Measurements from ENCODE around the gene C11orf68. TPM values are rescaled to one million over a fixed set of nuclear protein-coding genes. Genes with fewer than 3 reads are reported as not detected.

C11orf68 gene
- total RNA-seq, 3 donors from 2014 or later (not counting 1 experiment from before 2014, with no cell fraction given), result 19.9 to 28.3 (median 20.7) TPM

GRCh38 chr11:65868076-65868667 lies 50.7 kb downstream of the C11orf68 start:
- H3K4me3 ChIP-seq (ENCODE audit: low read length), result no peak overlapping the region
- Mint-ChIP-seq H3K27ac (no peak overlapping the region), H3K4me1 (peaks cover 17 to 31% of the 10 kb centered on the region in 2 donors), H3K36me3 (no peaks in the 10 kb centered on the region), H3K27me3 (ENCODE audit: low read depth in 2 of 2) (no peaks in the 10 kb centered on the region), H3K4me3 (no peak overlapping the region), H3K9me3 (no peaks in the 10 kb centered on the region)
- H3K9me3 ChIP-seq (ENCODE audit: control insufficient read depth, insufficient read depth, low read length), result no peaks in the 10 kb centered on the region
- TF ChIP-seq, protein P1, sequence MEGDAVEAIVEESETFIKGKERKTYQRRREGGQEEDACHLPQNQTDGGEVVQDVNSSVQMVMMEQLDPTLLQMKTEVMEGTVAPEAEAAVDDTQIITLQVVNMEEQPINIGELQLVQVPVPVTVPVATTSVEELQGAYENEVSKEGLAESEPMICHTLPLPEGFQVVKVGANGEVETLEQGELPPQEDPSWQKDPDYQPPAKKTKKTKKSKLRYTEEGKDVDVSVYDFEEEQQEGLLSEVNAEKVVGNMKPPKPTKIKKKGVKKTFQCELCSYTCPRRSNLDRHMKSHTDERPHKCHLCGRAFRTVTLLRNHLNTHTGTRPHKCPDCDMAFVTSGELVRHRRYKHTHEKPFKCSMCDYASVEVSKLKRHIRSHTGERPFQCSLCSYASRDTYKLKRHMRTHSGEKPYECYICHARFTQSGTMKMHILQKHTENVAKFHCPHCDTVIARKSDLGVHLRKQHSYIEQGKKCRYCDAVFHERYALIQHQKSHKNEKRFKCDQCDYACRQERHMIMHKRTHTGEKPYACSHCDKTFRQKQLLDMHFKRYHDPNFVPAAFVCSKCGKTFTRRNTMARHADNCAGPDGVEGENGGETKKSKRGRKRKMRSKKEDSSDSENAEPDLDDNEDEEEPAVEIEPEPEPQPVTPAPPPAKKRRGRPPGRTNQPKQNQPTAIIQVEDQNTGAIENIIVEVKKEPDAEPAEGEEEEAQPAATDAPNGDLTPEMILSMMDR (IDR thresholded peaks at IDR 0.05), result no peak
- H3K27me3 ChIP-seq (ENCODE audit: control insufficient read depth, insufficient read depth, low read length), result no peaks in the 10 kb centered on the region
- peak in 2 of 3 donors; percentile 63 to 73 for ATAC-seq
- peak in 1 of 2 donors; percentile 60 for DNase-seq
- H3K27ac ChIP-seq (ENCODE audit: low read length), result no peak overlapping the region
- 95% methylated on average over 18 of the region's 19 CpGs for WGBS (ENCODE audit: insufficient coverage)
- peaks cover 35% of the 10 kb centered on the region for H3K36me3 ChIP-seq (ENCODE audit: control insufficient read depth, insufficient read depth, low read length)
- intact Hi-C loops (cut with micrococcal nuclease), result no loop called here
- peaks cover 25% of the 10 kb centered on the region for H3K4me1 ChIP-seq (ENCODE audit: control insufficient read depth, insufficient read depth, low read length)

DNA sequence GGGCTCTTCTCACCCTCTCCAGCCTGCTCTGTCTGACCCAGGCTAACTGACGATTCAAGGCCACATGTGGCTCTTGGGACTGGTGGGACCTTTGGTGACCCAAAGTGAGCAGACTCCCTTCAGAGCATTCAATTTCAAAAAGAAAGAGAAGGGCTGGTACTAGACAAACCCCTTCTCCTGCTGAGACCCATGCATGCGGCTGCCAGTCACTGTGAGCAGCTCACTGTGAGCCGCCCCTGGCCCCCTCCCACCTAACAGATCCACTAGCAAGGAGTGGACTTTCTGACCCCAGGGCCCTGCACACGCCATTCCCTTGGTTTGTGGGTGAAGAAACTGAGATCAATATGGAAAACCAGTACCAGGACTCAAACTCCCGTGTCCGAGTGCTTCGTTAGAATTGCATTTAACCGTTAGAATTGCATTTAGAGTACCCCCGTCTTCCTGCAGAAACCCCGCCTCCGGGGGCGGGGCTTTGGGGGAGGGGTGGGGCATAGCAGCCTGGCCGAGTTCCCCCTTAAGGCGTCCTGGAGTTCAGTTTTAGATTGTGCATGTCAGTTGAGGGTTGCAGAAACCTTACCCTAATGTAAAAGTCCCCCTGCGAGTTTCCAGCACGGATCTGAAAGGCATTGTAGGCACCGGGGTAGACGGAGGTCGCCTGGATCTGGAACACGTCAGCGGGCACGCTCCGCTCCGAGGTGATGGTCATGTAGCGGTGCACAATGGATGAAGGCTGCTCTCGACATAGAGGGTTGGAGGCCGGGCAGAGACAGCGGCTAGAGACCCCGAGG lies 51.4 kb downstream of the C11orf68 start:
- Mint-ChIP-seq H3K27ac (no peak overlapping the region), H3K27me3 (ENCODE audit: low read depth in 2 of 2) (no peaks in the 10 kb centered on the region), H3K36me3 (no peaks in the 10 kb centered on the region), H3K9me3 (no peaks in the 10 kb centered on the region), H3K4me3 (no peak overlapping the region), H3K4me1 (peaks cover 16 to 32% of the 10 kb centered on the region in 2 donors)
- no peak overlapping the region for H3K4me3 ChIP-seq (ENCODE audit: low read length)
- WGBS (ENCODE audit: insufficient coverage), result 72% methylated on average over 27 of the region's 29 CpGs
- peaks cover 20% of the 10 kb centered on the region for H3K4me1 ChIP-seq (ENCODE audit: control insufficient read depth, insufficient read depth, low read length)
- intact Hi-C loops (cut with micrococcal nuclease), result no loop called here
- H3K27me3 ChIP-seq (ENCODE audit: control insufficient read depth, insufficient read depth, low read length), result no peaks in the 10 kb centered on the region
- ATAC-seq (no peak), DNase-seq (no peak)
- H3K9me3 ChIP-seq (ENCODE audit: control insufficient read depth, insufficient read depth, low read length), result no peaks in the 10 kb centered on the region
- no peak overlapping the region for H3K27ac ChIP-seq (ENCODE audit: low read length)
- H3K36me3 ChIP-seq (ENCODE audit: control insufficient read depth, insufficient read depth, low read length), result peaks cover 42% of the 10 kb centered on the region
- TF ChIP-seq, protein P1 (IDR thresholded peaks at IDR 0.05), result no peak

Other genes with a start within 250 kb of the C11orf68 start
- 100 to 1,000 TPM; 140 to 155 (median 146) TPM for gene KAT5, start 206.8 kb downstream of the C11orf68 start, total RNA-seq
- gene RNASEH2C, start 198.3 kb downstream of the C11orf68 start, total RNA-seq, result 10 to 100 TPM; 34.6 to 45.6 (median 38.5) TPM
- gene AP5B1, start 138.1 kb downstream of the C11orf68 start, total RNA-seq, result 10 to 100 TPM; 13.9 to 22.5 (median 21.3) TPM
- gene OVOL1, start 132.0 kb downstream of the C11orf68 start, total RNA-seq, result under 1 TPM in 2 of 3 donors, not detected in 1; 0.11 to 0.12 TPM
- gene SNX32, start 85.1 kb downstream of the C11orf68 start, total RNA-seq, result 1 to 10 TPM in 1 of 3 donors, under 1 TPM in 2; 0.31 to 2.0 (median 0.54) TPM
- gene CFL1, start 60.9 kb downstream of the C11orf68 start, total RNA-seq, result 1,000 to 10,000 TPM; 1,035 to 1,220 (median 1,095) TPM
- 10 to 100 TPM; 71.6 to 93.4 (median 73.6) TPM for gene MUS81, start 58.6 kb downstream of the C11orf68 start, total RNA-seq
- gene EFEMP2, start 46.3 kb downstream of the C11orf68 start, total RNA-seq, result 10 to 100 TPM in 1 of 3 donors, 1 to 10 TPM in 2; 6.1 to 13.0 (median 9.8) TPM
- 1,000 to 10,000 TPM in 1 of 3 donors, 100 to 1,000 TPM in 2; 765 to 1,016 (median 976) TPM for gene CTSW, start 39.2 kb downstream of the C11orf68 start, total RNA-seq
- gene FIBP, start 30.6 kb downstream of the C11orf68 start, total RNA-seq, result 10 to 100 TPM; 36.5 to 47.9 (median 45.7) TPM
- 10 to 100 TPM; 22.6 to 36.1 (median 24.1) TPM for gene CCDC85B, start 28.4 kb downstream of the C11orf68 start, total RNA-seq
- 1 to 10 TPM; 3.4 to 9.0 (median 6.8) TPM for gene FOSL1, start 18.7 kb downstream of the C11orf68 start, total RNA-seq
- gene DRAP1, start 364 bp upstream of the C11orf68 start, total RNA-seq, result 100 to 1,000 TPM; 114 to 115 (median 115) TPM
- not detected for gene TSGA10IP, start 26.4 kb upstream of the C11orf68 start, total RNA-seq
- 100 to 1,000 TPM; 103 to 123 (median 115) TPM for gene SART1, start 42.7 kb upstream of the C11orf68 start, total RNA-seq
- gene EIF1AD, start 83.1 kb upstream of the C11orf68 start, total RNA-seq, result 10 to 100 TPM; 49.9 to 74.2 (median 62.8) TPM
- gene BANF1, start 83.4 kb upstream of the C11orf68 start, total RNA-seq, result 100 to 1,000 TPM in 1 of 3 donors, 10 to 100 TPM in 2; 87.8 to 107 (median 90.4) TPM
- not detected for gene CST6, start 92.9 kb upstream of the C11orf68 start, total RNA-seq
- 10 to 100 TPM; 12.2 to 16.9 (median 13.3) TPM for gene CATSPER1, start 107.4 kb upstream of the C11orf68 start, total RNA-seq
- gene GAL3ST3, start 130.1 kb upstream of the C11orf68 start, total RNA-seq, result not detected
- 100 to 1,000 TPM; 249 to 269 (median 253) TPM for gene SF3B2, start 133.3 kb upstream of the C11orf68 start, total RNA-seq
- 100 to 1,000 TPM; 176 to 204 (median 186) TPM for gene PACS1, start 151.2 kb upstream of the C11orf68 start, total RNA-seq